OCI-LY3 (cell line): Measurements from ENCODE around the gene CXCL14.

ENCODE experiments used
- H2AFZ ChIP-seq: fragments of 200-600, 300-600 bp; shearing (Covaris generic); 2 replicates; pipeline ENCODE4 v1.6.0; 2014; ENCODE audit warnings: antibody characterized with exemption, low read depth, low read length
- H3K27ac ChIP-seq: fragments of 200-600, 300-600 bp; sonication (generic); 2 replicates; pipeline ENCODE4 v1.5.1; 2014; ENCODE audit warnings: mild to moderate bottlenecking, low read length, moderate library complexity, mixed read lengths
- H3K27me3 ChIP-seq: fragments of 200-600, 300-600 bp; sonication (generic); 2 replicates; pipeline ENCODE4 v1.6.1; 2014; ENCODE audit warnings: low read depth, low read length, mixed read lengths
- H3K36me3 ChIP-seq: fragments of 200-600, 300-600 bp; sonication (generic); replicated peaks from 2 replicates; pipeline ENCODE3; 2014; ENCODE audit warnings: low read depth, low read length, mixed read lengths
- H3K4me1 ChIP-seq: fragments of 300-600, 200-600 bp; sonication (generic); 2 replicates; pipeline ENCODE4 v1.6.1; 2014; ENCODE audit warnings: low read length, mixed read lengths
- H3K4me2 ChIP-seq: fragments of 200-600, 300-600 bp; sonication (generic); 2 replicates; pipeline ENCODE4 v1.6.1; 2014; ENCODE audit warnings: low read length, mixed read lengths
- H3K4me3 ChIP-seq: fragments of 300-600, 200-600 bp; sonication (generic); 2 replicates; pipeline ENCODE4 v1.5.1; 2014; ENCODE audit warnings: antibody characterized with exemption, mild to moderate bottlenecking, low read length, moderate library complexity
- H3K79me2 ChIP-seq: fragments of 300-600, 200-600 bp; shearing (Covaris generic); 2 replicates; pipeline ENCODE4 v1.6.1; 2014; ENCODE audit warnings: mild to moderate bottlenecking, low read length, mixed read lengths
- H3K9ac ChIP-seq: fragments of 300-600, 200-600 bp; shearing (Covaris generic); 2 replicates; pipeline ENCODE4 v1.6.0; 2014; ENCODE audit warnings: mild to moderate bottlenecking, low read length, moderate library complexity
- H3K9me3 ChIP-seq: fragments of 200-600, 300-600 bp; shearing (Covaris generic); 2 replicates; pipeline ENCODE4 v1.6.1; 2014; ENCODE audit warnings: low read length, mixed read lengths; ENCODE audit not compliant: insufficient read depth
- H4K20me1 ChIP-seq: fragments of 200-600, 300-600 bp; sonication (generic); 2 replicates; pipeline ENCODE4 v1.6.1; 2016; ENCODE audit warnings: low read length, mixed read lengths; ENCODE audit not compliant: insufficient read depth
- CTCF ChIP-seq: fragments of 200-600, 300-600 bp; sonication (generic); IDR thresholded peaks from 2 replicates; pipeline ENCODE4 v1.5.1; 2014; ENCODE audit warnings: antibody characterized with exemption, low read length, low read depth
- EZH2phosphoT487 ChIP-seq: fragments of 200-600 bp; shearing (Covaris generic); IDR thresholded peaks from 2 replicates; pipeline ENCODE4 v1.6.1; 2018; ENCODE audit warnings: antibody characterized with exemption, mixed run types, low read depth

CXCL14 gene

GRCh38 chr5:135600971-135601381 lies 22.2 kb upstream of the CXCL14 start:
- H4K20me1 ChIP-seq = no peaks in the 10 kb centered on the region
- H3K79me2 ChIP-seq = no peaks in the 10 kb centered on the region
- H3K9ac ChIP-seq = no peak overlapping the region
- H3K36me3 ChIP-seq = no peaks in the 10 kb centered on the region
- no peaks in the 10 kb centered on the region for H3K27me3 ChIP-seq
- TF ChIP-seq EZH2phosphoT487 (no peak), CTCF (no peak)
- H3K9me3 ChIP-seq = no peaks in the 10 kb centered on the region
- no peak overlapping the region for H3K4me2 ChIP-seq
- H3K4me3 ChIP-seq = no peak overlapping the region
- H3K27ac ChIP-seq = no peak overlapping the region
- H2AFZ ChIP-seq = no peak overlapping the region
- no peaks in the 10 kb centered on the region for H3K4me1 ChIP-seq

GRCh38 chr5:135600152-135600570 lies 21.4 kb upstream of the CXCL14 start:
- H3K4me3 ChIP-seq = no peak overlapping the region
- H3K27me3 ChIP-seq = no peaks in the 10 kb centered on the region
- no peak for TF ChIP-seq CTCF
- TF ChIP-seq EZH2phosphoT487 = no peak
- H3K27ac ChIP-seq = no peak overlapping the region
- H3K36me3 ChIP-seq = no peaks in the 10 kb centered on the region
- H2AFZ ChIP-seq = no peak overlapping the region
- no peaks in the 10 kb centered on the region for H3K9me3 ChIP-seq
- no peaks in the 10 kb centered on the region for H3K79me2 ChIP-seq
- H3K9ac ChIP-seq = no peak overlapping the region
- H4K20me1 ChIP-seq = no peaks in the 10 kb centered on the region
- no peak overlapping the region for H3K4me2 ChIP-seq
- H3K4me1 ChIP-seq = no peaks in the 10 kb centered on the region

- Histone ChIP-seq H3K36me3 (no peaks in the 10 kb centered on the region), H3K4me1 (no peaks in the 10 kb centered on the region), H3K9ac (no peak overlapping the region), H3K4me3 (no peak overlapping the region), H3K9me3 (no peaks in the 10 kb centered on the region), H2AFZ (no peak overlapping the region), H4K20me1 (no peaks in the 10 kb centered on the region), H3K4me2 (no peak overlapping the region), H3K79me2 (no peaks in the 10 kb centered on the region), H3K27ac (no peak overlapping the region), H3K27me3 (no peaks in the 10 kb centered on the region)
- TF ChIP-seq EZH2phosphoT487 (no peak), CTCF (no peak)
Measured at GRCh38 chr5:135599421-135600151, 20.8 kb upstream of the CXCL14 start.

GRCh38 chr5:135598691-135599395 lies 20.1 kb upstream of the CXCL14 start:
- TF ChIP-seq CTCF (no peak), EZH2phosphoT487 (no peak)
- Histone ChIP-seq H3K9ac (no peak overlapping the region), H4K20me1 (no peaks in the 10 kb centered on the region), H3K9me3 (no peaks in the 10 kb centered on the region), H3K4me3 (no peak overlapping the region), H3K4me1 (no peaks in the 10 kb centered on the region), H3K4me2 (no peak overlapping the region), H3K79me2 (no peaks in the 10 kb centered on the region), H3K27me3 (no peaks in the 10 kb centered on the region), H2AFZ (no peak overlapping the region), H3K27ac (no peak overlapping the region), H3K36me3 (no peaks in the 10 kb centered on the region)
